ENCODE results near the gene C13orf46.

C13orf46 gene

DNA sequence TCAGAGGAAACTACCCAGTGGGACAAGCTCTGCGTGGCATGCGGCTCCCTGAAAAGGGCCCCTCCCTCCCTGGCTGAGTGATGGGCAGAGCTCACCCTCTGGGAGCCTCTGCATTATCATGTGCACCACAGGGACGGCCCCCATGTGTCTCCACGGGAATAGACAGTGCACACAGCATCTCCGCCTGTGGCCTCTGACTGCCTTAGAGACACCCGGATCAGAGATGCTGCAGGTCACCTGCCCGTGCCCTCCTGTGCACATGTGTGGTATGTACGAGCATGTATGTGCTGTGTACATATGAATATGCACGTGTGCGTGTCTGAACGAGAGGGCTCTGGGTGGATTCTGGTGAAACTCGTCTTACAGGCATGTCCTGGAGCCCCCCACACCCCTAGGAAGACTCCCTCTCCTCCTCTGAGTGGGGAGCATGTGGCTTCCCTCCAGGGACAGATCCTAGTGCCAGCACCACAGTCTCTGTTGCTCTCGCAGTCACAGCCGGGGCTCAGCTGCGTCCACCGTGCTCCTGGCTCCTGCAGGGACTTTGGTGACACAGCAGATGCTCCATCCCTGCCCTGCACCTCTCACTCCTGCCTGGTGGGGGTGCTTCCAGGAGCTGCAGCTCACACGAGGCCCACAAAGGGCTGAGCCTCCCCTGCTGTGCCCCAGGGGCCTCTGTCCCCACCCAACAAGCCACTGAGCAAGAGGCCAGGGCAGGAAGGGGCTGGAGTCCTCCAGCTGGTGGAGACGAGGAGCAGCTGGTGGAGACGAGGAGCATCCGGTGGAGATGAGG, 19.6 kb downstream of the C13orf46 start:
- H3K9me3 ChIP-seq (ENCODE audit: control insufficient read depth in 1 of 2, low read length in 2 of 2), result peaks cover 0 to under 1% of the 10 kb centered on the region in 2 donors
- H3K27ac ChIP-seq (ENCODE audit: low read depth, low read length), result no peak overlapping the region
- H3K9ac ChIP-seq (ENCODE audit: low read depth in 1 of 2, low read length in 2 of 2), result no peak overlapping the region
- H3K27me3 ChIP-seq (ENCODE audit: control insufficient read depth in 1 of 2, insufficient read depth in 2 of 2, low read length in 2 of 2), result no peaks in the 10 kb centered on the region
- peaks cover 5 to 12% of the 10 kb centered on the region in 2 donors for H3K4me1 ChIP-seq (ENCODE audit: control insufficient read depth in 1 of 2, insufficient read depth in 2 of 2, low read length in 2 of 2)
- H3K36me3 ChIP-seq (ENCODE audit: control insufficient read depth in 1 of 2, insufficient read depth in 2 of 2, low read length in 2 of 2), result no peaks in the 10 kb centered on the region
- no peak overlapping the region for H3K4me3 ChIP-seq (ENCODE audit: low read depth in 1 of 2, low read length in 2 of 2)

GRCh38 chr13:113953561-113953960, 20.3 kb downstream of the C13orf46 start:
- no peak overlapping the region for H3K9ac ChIP-seq (ENCODE audit: low read depth in 1 of 2, low read length in 2 of 2)
- H3K27ac ChIP-seq (ENCODE audit: low read depth, low read length), result no peak overlapping the region
- H3K4me1 ChIP-seq (ENCODE audit: control insufficient read depth in 1 of 2, insufficient read depth in 2 of 2, low read length in 2 of 2), result peaks cover 5 to 12% of the 10 kb centered on the region in 2 donors
- no peaks in the 10 kb centered on the region for H3K27me3 ChIP-seq (ENCODE audit: control insufficient read depth in 1 of 2, insufficient read depth in 2 of 2, low read length in 2 of 2)
- no peaks in the 10 kb centered on the region for H3K9me3 ChIP-seq (ENCODE audit: control insufficient read depth in 1 of 2, low read length in 2 of 2)
- H3K4me3 ChIP-seq (ENCODE audit: low read depth in 1 of 2, low read length in 2 of 2), result no peak overlapping the region
- H3K36me3 ChIP-seq (ENCODE audit: control insufficient read depth in 1 of 2, insufficient read depth in 2 of 2, low read length in 2 of 2), result no peaks in the 10 kb centered on the region

DNA sequence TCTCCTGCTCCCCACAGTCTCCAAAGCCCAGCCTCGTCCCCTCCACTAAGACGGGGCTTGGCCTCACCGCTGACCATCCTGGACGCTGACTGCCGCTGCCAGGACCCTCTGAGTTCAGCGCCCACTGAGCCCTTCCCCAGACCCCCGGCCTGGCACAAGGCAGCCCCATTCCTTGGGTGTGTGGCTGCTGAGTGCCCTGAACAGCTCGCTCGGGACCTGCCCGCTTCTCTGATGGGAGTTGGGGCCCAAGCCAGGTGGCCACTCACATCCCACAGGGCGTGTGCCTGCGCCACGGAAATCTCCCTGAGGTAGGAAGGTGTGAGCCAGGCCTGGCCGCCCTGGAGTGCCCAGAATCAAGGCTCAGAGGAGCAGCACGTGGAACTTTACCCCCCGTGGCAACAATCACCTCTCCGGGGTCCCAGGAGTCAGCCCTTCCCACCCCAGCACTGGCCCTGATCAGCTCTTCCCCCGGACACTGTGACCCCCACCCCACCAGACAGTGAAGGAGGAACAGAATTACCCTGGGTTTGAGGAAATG, 20.8 kb downstream of the C13orf46 start:
- Histone ChIP-seq H3K27me3 (ENCODE audit: control insufficient read depth in 1 of 2, insufficient read depth in 2 of 2, low read length in 2 of 2) (no peaks in the 10 kb centered on the region), H3K27ac (ENCODE audit: low read depth, low read length) (no peak overlapping the region), H3K4me3 (ENCODE audit: low read depth in 1 of 2, low read length in 2 of 2) (no peak overlapping the region), H3K9ac (ENCODE audit: low read depth in 1 of 2, low read length in 2 of 2) (no peak overlapping the region), H3K36me3 (ENCODE audit: control insufficient read depth in 1 of 2, insufficient read depth in 2 of 2, low read length in 2 of 2) (no peaks in the 10 kb centered on the region), H3K9me3 (ENCODE audit: control insufficient read depth in 1 of 2, low read length in 2 of 2) (no peaks in the 10 kb centered on the region), H3K4me1 (ENCODE audit: control insufficient read depth in 1 of 2, insufficient read depth in 2 of 2, low read length in 2 of 2) (peaks cover 9 to 12% of the 10 kb centered on the region in 2 donors)

DNA sequence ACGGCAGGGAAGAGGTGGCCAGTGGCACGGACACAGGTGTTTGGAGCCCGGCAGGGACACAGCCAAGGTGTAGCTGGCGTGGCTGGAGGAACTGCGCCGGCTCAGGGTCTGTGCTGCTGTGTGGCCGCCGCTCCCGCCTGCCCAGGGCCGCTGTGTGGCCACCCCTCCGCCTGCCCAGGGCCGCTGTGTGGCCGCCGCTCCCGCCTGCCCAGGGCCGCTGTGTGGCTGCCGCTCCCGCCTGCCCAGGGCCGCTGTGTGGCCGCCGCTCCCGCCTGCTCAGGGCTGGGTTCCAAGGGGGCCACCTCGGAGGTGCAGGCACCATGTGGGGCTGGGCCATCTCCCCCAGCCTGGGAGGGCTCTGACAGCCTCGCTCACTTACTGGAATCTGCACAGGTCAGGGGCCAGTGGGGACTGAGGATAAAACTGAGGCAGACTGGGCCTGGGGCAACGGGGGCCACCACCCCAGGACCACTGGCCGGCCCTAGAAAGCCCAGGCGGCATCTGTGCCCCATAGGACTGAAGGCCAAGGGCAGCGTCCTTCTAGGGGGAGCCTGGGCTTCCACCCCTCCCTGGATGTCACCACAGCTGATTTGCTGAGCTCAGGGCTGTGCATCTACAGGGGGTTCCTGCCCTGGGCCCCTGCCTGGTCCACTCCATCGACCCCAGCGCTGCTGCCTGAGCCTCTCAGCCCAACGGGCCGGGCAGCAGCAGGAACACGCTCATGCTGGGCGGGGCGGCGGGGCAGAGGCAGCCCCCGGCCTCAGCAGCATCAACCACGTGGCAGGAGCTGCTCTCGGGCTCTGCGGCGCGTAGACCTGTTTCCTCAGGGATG, 21.5 kb downstream of the C13orf46 start:
- H3K4me3 ChIP-seq (ENCODE audit: low read depth in 1 of 2, low read length in 2 of 2), result no peak overlapping the region
- H3K36me3 ChIP-seq (ENCODE audit: control insufficient read depth in 1 of 2, insufficient read depth in 2 of 2, low read length in 2 of 2), result no peaks in the 10 kb centered on the region
- no peaks in the 10 kb centered on the region for H3K9me3 ChIP-seq (ENCODE audit: control insufficient read depth in 1 of 2, low read length in 2 of 2)
- peaks cover 11 to 15% of the 10 kb centered on the region in 2 donors for H3K4me1 ChIP-seq (ENCODE audit: control insufficient read depth in 1 of 2, insufficient read depth in 2 of 2, low read length in 2 of 2)
- H3K27ac ChIP-seq (ENCODE audit: low read depth, low read length), result no peak overlapping the region
- no peaks in the 10 kb centered on the region for H3K27me3 ChIP-seq (ENCODE audit: control insufficient read depth in 1 of 2, insufficient read depth in 2 of 2, low read length in 2 of 2)
- no peak overlapping the region for H3K9ac ChIP-seq (ENCODE audit: low read depth in 1 of 2, low read length in 2 of 2)

DNA sequence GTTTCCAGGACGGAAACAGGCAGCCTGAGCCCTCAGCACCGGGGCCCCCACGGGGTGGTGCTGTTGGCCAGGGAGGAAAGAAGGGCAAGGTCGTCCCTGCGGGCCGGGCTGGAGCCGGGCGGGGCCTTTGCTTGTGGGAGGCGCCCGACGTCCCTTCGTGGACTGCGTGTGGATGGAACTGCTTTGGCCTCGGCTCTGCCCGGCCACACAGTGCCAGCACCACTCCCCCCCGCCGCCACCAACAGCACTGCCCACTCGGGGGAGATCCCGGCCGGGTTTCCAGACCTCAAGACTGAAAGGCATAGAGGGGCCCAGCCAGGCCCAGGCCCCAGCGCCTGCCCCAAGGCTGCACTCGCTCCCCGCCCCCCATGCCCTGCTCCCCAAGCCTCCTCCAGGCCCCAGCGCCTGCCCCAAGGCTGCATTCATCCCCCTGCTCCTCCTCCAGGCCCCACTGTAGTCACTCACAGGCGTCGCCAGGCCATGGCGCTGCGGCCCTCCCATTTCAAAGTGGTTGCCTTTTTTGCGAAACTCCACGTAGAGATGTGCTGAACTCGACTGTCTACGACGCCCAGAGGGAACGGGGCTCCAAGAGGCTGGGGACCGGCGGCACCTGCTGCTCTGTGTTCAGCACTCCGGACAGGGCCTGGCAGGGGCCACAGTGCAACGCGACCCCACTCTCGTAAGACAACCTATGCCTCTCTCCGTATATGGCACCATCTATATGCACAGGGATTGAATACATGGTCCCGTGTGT, 22.5 kb downstream of the C13orf46 start:
- no peak overlapping the region for H3K9ac ChIP-seq (ENCODE audit: low read depth in 1 of 2, low read length in 2 of 2)
- H3K27ac ChIP-seq (ENCODE audit: low read depth, low read length), result no peak overlapping the region
- H3K4me3 ChIP-seq (ENCODE audit: low read depth in 1 of 2, low read length in 2 of 2), result no peak overlapping the region
- H3K36me3 ChIP-seq (ENCODE audit: control insufficient read depth in 1 of 2, insufficient read depth in 2 of 2, low read length in 2 of 2), result no peaks in the 10 kb centered on the region
- H3K27me3 ChIP-seq (ENCODE audit: control insufficient read depth in 1 of 2, insufficient read depth in 2 of 2, low read length in 2 of 2), result no peaks in the 10 kb centered on the region
- H3K9me3 ChIP-seq (ENCODE audit: control insufficient read depth in 1 of 2, low read length in 2 of 2), result no peaks in the 10 kb centered on the region
- peaks cover 16 to 23% of the 10 kb centered on the region in 2 donors for H3K4me1 ChIP-seq (ENCODE audit: control insufficient read depth in 1 of 2, insufficient read depth in 2 of 2, low read length in 2 of 2)

DNA sequence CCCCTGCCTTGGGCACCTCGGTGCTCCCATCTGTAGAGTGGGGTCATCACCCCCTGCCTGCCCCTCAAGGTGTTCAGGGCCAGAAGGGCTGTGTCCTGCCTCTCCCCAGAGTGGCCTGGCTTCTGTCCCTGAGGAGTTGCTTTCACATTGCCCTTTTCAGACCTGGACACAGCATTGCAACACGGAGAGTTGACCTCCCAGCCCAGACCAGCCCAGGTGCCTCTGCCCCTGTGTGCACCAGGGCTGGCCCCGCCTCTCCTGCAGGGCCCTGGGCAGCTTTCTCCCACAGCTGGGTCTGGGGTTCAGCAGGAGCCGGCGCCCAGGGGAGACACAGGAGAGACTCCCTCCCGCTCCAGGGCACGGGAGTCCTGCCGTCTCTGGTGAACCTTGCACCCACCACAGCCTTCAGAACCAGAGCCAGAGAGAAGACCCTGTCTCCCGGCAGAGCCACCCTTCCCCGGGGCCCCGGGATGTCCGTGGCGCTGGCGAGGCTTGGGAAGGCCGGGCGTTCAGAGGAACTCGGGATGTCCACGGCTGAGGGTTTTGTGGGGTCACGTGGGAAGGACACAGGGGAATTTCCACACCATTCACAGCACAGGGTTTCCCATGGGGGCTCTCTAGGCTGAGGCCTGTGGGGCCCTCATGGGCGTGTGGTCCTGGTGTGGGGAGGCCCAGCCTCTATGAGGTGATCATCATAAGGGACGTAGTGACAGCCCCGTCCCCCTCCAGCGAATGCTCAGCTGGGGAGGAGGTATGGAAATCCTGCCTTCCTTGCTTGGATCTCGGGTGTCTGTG, 23.2 kb downstream of the C13orf46 start:
- H3K36me3 ChIP-seq (ENCODE audit: control insufficient read depth in 1 of 2, insufficient read depth in 2 of 2, low read length in 2 of 2), result no peaks in the 10 kb centered on the region
- H3K4me1 ChIP-seq (ENCODE audit: control insufficient read depth in 1 of 2, insufficient read depth in 2 of 2, low read length in 2 of 2), result peaks cover 16 to 23% of the 10 kb centered on the region in 2 donors
- no peaks in the 10 kb centered on the region for H3K9me3 ChIP-seq (ENCODE audit: control insufficient read depth in 1 of 2, low read length in 2 of 2)
- H3K4me3 ChIP-seq (ENCODE audit: low read depth in 1 of 2, low read length in 2 of 2), result no peak overlapping the region
- no peak overlapping the region for H3K9ac ChIP-seq (ENCODE audit: low read depth in 1 of 2, low read length in 2 of 2)
- H3K27ac ChIP-seq (ENCODE audit: low read depth, low read length), result no peak overlapping the region
- no peaks in the 10 kb centered on the region for H3K27me3 ChIP-seq (ENCODE audit: control insufficient read depth in 1 of 2, insufficient read depth in 2 of 2, low read length in 2 of 2)

DNA sequence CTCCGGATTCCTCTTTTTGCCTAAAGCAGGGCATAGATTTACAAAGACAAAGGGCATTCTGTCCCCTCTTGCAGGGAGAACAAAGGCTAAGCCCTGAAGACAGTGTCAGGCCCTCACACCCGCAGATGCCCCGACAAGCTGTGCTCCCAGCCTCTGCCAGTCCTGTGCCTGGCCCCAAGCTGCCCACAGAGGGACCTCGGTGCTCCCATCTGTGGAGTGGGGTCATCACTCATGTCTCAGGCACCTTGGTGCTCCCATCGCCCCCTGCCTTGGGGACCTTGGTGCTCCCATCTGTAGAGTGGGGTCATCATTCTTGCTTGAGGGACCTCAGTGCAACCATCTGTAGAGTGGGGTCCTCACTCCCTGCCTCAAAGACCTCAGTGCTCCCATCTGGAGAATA, 24.3 kb downstream of the C13orf46 start:
- Histone ChIP-seq H3K9ac (ENCODE audit: low read depth in 1 of 2, low read length in 2 of 2) (no peak overlapping the region), H3K4me3 (ENCODE audit: low read depth in 1 of 2, low read length in 2 of 2) (no peak overlapping the region), H3K36me3 (ENCODE audit: control insufficient read depth in 1 of 2, insufficient read depth in 2 of 2, low read length in 2 of 2) (no peaks in the 10 kb centered on the region), H3K27ac (ENCODE audit: low read depth, low read length) (no peak overlapping the region), H3K27me3 (ENCODE audit: control insufficient read depth in 1 of 2, insufficient read depth in 2 of 2, low read length in 2 of 2) (no peaks in the 10 kb centered on the region), H3K9me3 (ENCODE audit: control insufficient read depth in 1 of 2, low read length in 2 of 2) (no peaks in the 10 kb centered on the region), H3K4me1 (ENCODE audit: control insufficient read depth in 1 of 2, insufficient read depth in 2 of 2, low read length in 2 of 2) (peaks cover 16 to 23% of the 10 kb centered on the region in 2 donors)

DNA sequence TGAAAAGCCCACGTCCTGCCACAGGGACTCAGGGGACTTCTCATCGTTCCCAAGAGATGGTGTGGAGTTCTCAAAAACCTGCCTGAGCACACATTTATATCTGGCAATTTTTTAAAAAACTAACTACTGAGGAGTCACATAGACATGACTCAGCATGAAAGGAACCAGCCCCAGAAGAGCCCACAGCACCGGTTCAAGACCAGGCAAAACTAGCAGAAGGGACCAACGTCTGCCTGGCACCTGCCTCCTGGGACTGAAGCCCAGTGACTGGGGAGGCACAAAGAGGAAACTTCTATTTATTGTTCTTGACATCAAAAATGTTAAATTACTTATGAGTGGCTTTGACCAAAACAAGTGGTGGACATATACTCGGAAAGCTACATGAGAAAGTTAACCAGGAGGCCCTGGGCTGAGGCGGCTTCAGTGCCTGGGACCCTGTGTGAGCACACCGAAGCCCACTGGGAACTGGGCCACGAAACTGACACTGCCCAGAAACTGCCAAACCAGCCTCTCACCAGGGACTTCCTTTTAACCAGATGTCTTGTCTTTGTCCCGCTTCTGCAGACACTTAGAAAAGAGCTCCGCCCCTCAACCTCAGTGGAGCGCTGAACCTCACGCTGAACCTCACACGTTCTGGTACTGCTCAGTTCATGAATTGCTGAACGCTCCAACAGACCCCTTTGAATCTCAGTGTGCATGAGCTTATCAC, 25.7 kb downstream of the C13orf46 start:
- H3K27me3 ChIP-seq (ENCODE audit: control insufficient read depth in 1 of 2, insufficient read depth in 2 of 2, low read length in 2 of 2), result no peaks in the 10 kb centered on the region
- no peaks in the 10 kb centered on the region for H3K9me3 ChIP-seq (ENCODE audit: control insufficient read depth in 1 of 2, low read length in 2 of 2)
- no peak overlapping the region for H3K27ac ChIP-seq (ENCODE audit: low read depth, low read length)
- no peak overlapping the region for H3K9ac ChIP-seq (ENCODE audit: low read depth in 1 of 2, low read length in 2 of 2)
- H3K4me1 ChIP-seq (ENCODE audit: control insufficient read depth in 1 of 2, insufficient read depth in 2 of 2, low read length in 2 of 2), result peaks cover 16 to 23% of the 10 kb centered on the region in 2 donors
- H3K4me3 ChIP-seq (ENCODE audit: low read depth in 1 of 2, low read length in 2 of 2), result no peak overlapping the region
- H3K36me3 ChIP-seq (ENCODE audit: control insufficient read depth in 1 of 2, insufficient read depth in 2 of 2, low read length in 2 of 2), result no peaks in the 10 kb centered on the region
